K562 (cell line): ENCODE results near the gene UBE2M. TPM values are rescaled to one million over a fixed set of nuclear protein-coding genes. Genes with fewer than 3 reads are reported as not detected.

Experiments used
- ATAC-seq: fragments of 200-7000 bp; cut with Tn5 transposase; 3 replicates; pipeline ENCODE4 v1.9.1; 2020; ENCODE audit warnings: moderate library complexity
- BruUV-seq: library from RNA; stranded (reverse); fragments of 400-500 nt; replicated peaks from 2 replicates; lab custom pipeline; 2021; lab: Mats Ljungman, UMichigan
- CTCF ChIA-PET: fragments of 300-600 bp; formaldehyde crosslinking; extraction: SDS; loops from one replicate; lab custom pipeline; 2021; ENCODE audit warnings: low intra/inter-chr PET ratio; lab: Yijun Ruan, JAX
- POLR2A ChIA-PET: fragments of 300-600, 350-650 bp; sonication (Branson Sonifier 250); formaldehyde crosslinking; extraction: SDS; loops from one replicate; lab custom pipeline; 2021; ENCODE audit warnings: antibody characterized with exemption, inconsistent platforms; lab: Yijun Ruan, JAX
- DNase-seq, 4 experiments: peaks; one replicate each; pipeline versions ENCODE4 v3.0.0 to v3.0.0-alpha.2; 2011 to 2018; ENCODE audit warnings: low spot score in 3 of 4, mixed read lengths in 3 of 4; ENCODE audit errors: extremely low read depth in 1 of 4
- FAIRE-seq: peaks from 2 replicates; lab custom pipeline; 2011; peaks lifted over from hg19 to GRCh38; lab: Jason Lieb, UNC
- H2AFZ ChIP-seq: 2 replicates; pipeline ENCODE4 v1.6.0; 2011; ENCODE audit warnings: low read depth, low read length, control low read depth, inconsistent platforms
- H3K27ac ChIP-seq: fragments of 200-600 bp; 3 replicates; pipeline ENCODE4 v1.8.0; 2011; ENCODE audit warnings: low read depth, mild to moderate bottlenecking, control low read depth, inconsistent platforms, low read length, moderate library complexity, mixed read lengths; ENCODE audit errors: extremely low read depth
- H3K27me3 ChIP-seq, 2 experiments: fragments of 300-600 bp in 1 of 2; 2 replicates in 1 of 2; 3 replicates in 1 of 2; pipeline versions ENCODE4 v1.6.0 to v1.8.0; 2011; ENCODE audit warnings: inconsistent platforms in 2 of 2, low read length in 2 of 2, mild to moderate bottlenecking in 1 of 2, mixed read lengths in 1 of 2, moderate library complexity in 1 of 2; ENCODE audit not compliant: control insufficient read depth in 2 of 2, insufficient read depth in 2 of 2
- H3K36me3 ChIP-seq: fragments of 300-600 bp; 3 replicates; pipeline ENCODE4 v1.8.0; 2011; ENCODE audit warnings: mild to moderate bottlenecking, low read length, inconsistent platforms; ENCODE audit not compliant: control insufficient read depth, insufficient read depth
- H3K4me1 ChIP-seq, 2 experiments: fragments of 200-600 bp in 1 of 2; replicated peaks in 1 of 2; 2 replicates in 1 of 2; 3 replicates in 1 of 2; pipeline versions ENCODE4 v1.5.1 to v1.8.0; 2011; ENCODE audit warnings: inconsistent platforms in 2 of 2, low read length in 2 of 2, mild to moderate bottlenecking in 1 of 2, mixed read lengths in 1 of 2, moderate library complexity in 1 of 2; ENCODE audit not compliant: control insufficient read depth in 2 of 2, insufficient read depth in 2 of 2
- H3K4me2 ChIP-seq: 2 replicates; pipeline ENCODE4 v1.6.1; 2011; ENCODE audit warnings: low read length, control low read depth, inconsistent platforms, mixed read lengths; ENCODE audit not compliant: insufficient read depth
- H3K4me3 ChIP-seq: fragments of 200-600 bp; sonication (generic), shearing (Covaris generic); 2 replicates; pipeline ENCODE4 v1.5.1; 2016; ENCODE audit warnings: control low read depth, inconsistent platforms
- H3K79me2 ChIP-seq: fragments of 200-600 bp; 3 replicates; pipeline ENCODE4 v1.8.0; 2011; ENCODE audit warnings: low read length, inconsistent platforms; ENCODE audit not compliant: control insufficient read depth, insufficient read depth
- H3K9ac ChIP-seq, 2 experiments: 2 replicates each; pipeline versions ENCODE4 v1.6.0 to v1.6.1; 2011; ENCODE audit warnings: low read depth in 2 of 2, low read length in 2 of 2, control low read depth in 1 of 2, inconsistent platforms in 1 of 2, mild to moderate bottlenecking in 1 of 2, mixed read lengths in 1 of 2; ENCODE audit not compliant: insufficient read depth in 1 of 2
- H3K9me1 ChIP-seq: one replicate; pipeline ENCODE4 v1.6.0; 2011; ENCODE audit warnings: inconsistent platforms, mild to moderate bottlenecking, low read length, moderate library complexity; ENCODE audit not compliant: control insufficient read depth, insufficient read depth
- H3K9me3 ChIP-seq: replicated peaks from 2 replicates; pipeline ENCODE4 v1.5.1; 2011; ENCODE audit warnings: low read depth, low read length, inconsistent platforms; ENCODE audit not compliant: control insufficient read depth, insufficient read depth
- H4K20me1 ChIP-seq: replicated peaks from 2 replicates; pipeline ENCODE4 v1.6.1; 2011; ENCODE audit warnings: low read length, inconsistent platforms, mixed read lengths; ENCODE audit not compliant: control insufficient read depth, insufficient read depth
- CBFA2T2 ChIP-seq: fragments of 450-650 bp; conservative IDR thresholded peaks from 2 replicates; pipeline ENCODE4 v1.6.1; 2017; ENCODE audit warnings: mild to moderate bottlenecking
- CBFA2T3 ChIP-seq: fragments of 450-650 bp; IDR thresholded peaks from 2 replicates; pipeline ENCODE4 v1.6.1; 2017
- MEIS2 ChIP-seq: fragments of 450-650 bp; IDR thresholded peaks from 2 replicates; pipeline ENCODE4 v1.6.1; 2014; ENCODE audit warnings: mild to moderate bottlenecking; ENCODE audit not compliant: partially characterized antibody
- POLR2G ChIP-seq: fragments of 200-400 bp; formaldehyde crosslinking; IDR thresholded peaks from 2 replicates; pipeline ENCODE4 v1.6.1; 2017; ENCODE audit warnings: low read depth, mild to moderate bottlenecking, antibody characterized with exemption, low read length, moderate library complexity
- RBFOX2 ChIP-seq: fragments of 200-400 bp; formaldehyde crosslinking; IDR thresholded peaks from 2 replicates; pipeline ENCODE4 v1.6.1; 2017; ENCODE audit warnings: low read depth, mild to moderate bottlenecking, low read length, moderate library complexity
- TCF3 ChIP-seq: sonication (generic); formaldehyde crosslinking; IDR thresholded peaks from 2 replicates; pipeline ENCODE4 v1.4.0; 2020; ENCODE audit warnings: mild to moderate bottlenecking, missing genetic modification reagents
- TGIF2 ChIP-seq: sonication (generic); formaldehyde crosslinking; IDR thresholded peaks from 2 replicates; pipeline ENCODE4 v1.8.1; 2022; ENCODE audit warnings: mild to moderate bottlenecking, missing genetic modification reagents, moderate library complexity
- ZBTB33 ChIP-seq: sonication (generic); formaldehyde crosslinking; IDR thresholded peaks from 2 replicates; pipeline ENCODE4 v1.8.1; 2023; ENCODE audit warnings: mild to moderate bottlenecking, missing genetic modification reagents
- ZNF584 ChIP-seq: fragments of 200-800 bp; sonication (Bioruptor generic); IDR thresholded peaks from 2 replicates; pipeline ENCODE4 v1.6.1; 2016; ENCODE audit warnings: low read depth, mild to moderate bottlenecking, missing genetic modification characterization, missing compliant biosample characterization
- WGBS: fragments of 100-300 bp; shearing (Covaris generic); methylation state at CpG from one replicate; pipeline ENCODE4 v1.1.6; 2016; ENCODE audit warnings: low coverage, mixed read lengths; ENCODE audit not compliant: insufficient coverage; ENCODE audit errors: missing lambda C conversion rate; 5-methylcytosine and 5-hydroxymethylcytosine counted together
- in situ Hi-C: fragments of 300-500 bp; cut with MboI; formaldehyde crosslinking; loops from 4 replicates; pipeline ENCODE4 v1.15.0; 2018; ENCODE audit warnings: inconsistent platforms, mixed read lengths
- intact Hi-C: fragments of 100-400 bp; cut with micrococcal nuclease; formaldehyde crosslinking; loops from 2 replicates; pipeline ENCODE4 v1.14.2; 2022
- polyA plus RNA-seq, 8 experiments: library from polyadenylated mRNA; depleted of rRNA in 4 of 8; stranded (reverse) in 5 of 8; unstranded in 3 of 8; fragments of >200 nt; fragmentation: Nextera tagmentation in 2 of 8; fragmentation: Illumina TruSeq in 1 of 8; extraction: Ambion mirVana in 2 of 8; extraction: Trizol in 1 of 8; gene quantifications; 2 replicates each; pipeline versions ENCODE4 v1.2.1 to v1.2.3, GENCODE V29; 2011 to 2014; ENCODE audit warnings: inconsistent platforms in 1 of 8, missing spikeins in 1 of 8
- total RNA-seq, 7 experiments: library from RNA; depleted of rRNA in 6 of 7; stranded (reverse); fragments of >200 nt in 6 of 7; fragmentation: Illumina TruSeq in 2 of 7; extraction: Trizol in 2 of 7; gene quantifications; 2 replicates each; pipeline versions ENCODE4 v1.2.1 to v1.2.3, GENCODE V29; 2011 to 2021; ENCODE audit warnings: low replicate concordance in 1 of 7

UBE2M gene
- total and polyA plus RNA-seq, 9 of the 15 experiments (the other 6 are each of a cell fraction or from before 2014, with no cell fraction given), result 0.92 to 163 (median 85.7) TPM

- POLR2A ChIA-PET, result interaction anchor here (0.6 to 3.7 kb wide), 7 partner anchors 8 to 373 kb away, joined by 3 to 48 read pairs (median 3); partner anchors contain the start of genes TRIM28, ZBTB45, ZNF274 and ZNF8
- TF ChIP-seq POLR2G, result peak; percentile 54; the same call in 1 of the 2 replicates
- TF ChIP-seq ZBTB33 (CRISPR knock-in tag), result peak; percentile 86
- TF ChIP-seq ZNF584 (CRISPR knock-in tag), result no peak
- TF ChIP-seq MEIS2, result peak; percentile 15
- peak; percentile 15; the same call in 1 of the 2 replicates for TF ChIP-seq CBFA2T2
- TF ChIP-seq CBFA2T3, result peak; percentile 48
- TF ChIP-seq RBFOX2, result peak; percentile 55; the same call in 1 of the 2 replicates
- TF ChIP-seq TGIF2 (CRISPR knock-in tag), result no peak
- TF ChIP-seq TCF3 (CRISPR knock-in tag), result peak; percentile 52; the same call in 1 of the 2 replicates
- TF ChIP-seq, all 486 proteins: peak for 7
- BruUV-seq, result TSS peak; percentile 45
- peaks cover 59% of the 10 kb centered on the region for H3K79me2 ChIP-seq
- H3K27ac ChIP-seq, result peak overlapping the region; percentile 94; the same call in 2 of the 3 replicates
- DNase-seq, result peak in 1 of 4 experiments; percentile 42
- H3K9ac ChIP-seq, result peak overlapping the region; percentile 92 to 98; a peak in 3 of 4 replicates
- WGBS, result 71% methylated on average over 9 of the region's 16 CpGs
- H3K9me1 ChIP-seq, result peaks cover 3% of the 10 kb centered on the region
- no peaks in the 10 kb centered on the region for H3K9me3 ChIP-seq
- intact Hi-C loops, result no loop called here
- ATAC-seq, result no peak
- H3K4me1 ChIP-seq, result peaks cover 36 to 58% of the 10 kb centered on the region in 2 experiments
- no peak overlapping the region for H3K4me3 ChIP-seq
- H3K36me3 ChIP-seq, result peaks cover 53% of the 10 kb centered on the region
- H3K4me2 ChIP-seq, result peak overlapping the region; percentile 83
- CTCF ChIA-PET, result no interaction called here
- no peak overlapping the region for H2AFZ ChIP-seq
- in situ Hi-C loops, result no loop called here
- H3K27me3 ChIP-seq, result no peaks in the 10 kb centered on the region
- FAIRE-seq, result no peak
- no peaks in the 10 kb centered on the region for H4K20me1 ChIP-seq
These were observed 2.3 kb downstream of the UBE2M start for GRCh38 chr19:58555920-58556621.
